CD4-positive, alpha-beta T cell treated with Interleukin-12 subunit alpha and Interleukin-12 subunit beta, for 1 hour (primary cell): ENCODE measurements around the gene MED16.
A peak's percentile ranks its signal among the peaks of the same experiment; 100 is the strongest.

Experiments used
- DNase-seq: peaks from one replicate; pipeline ENCODE4 v3.0.0-alpha.2; 2020

The MED16 gene

DNA sequence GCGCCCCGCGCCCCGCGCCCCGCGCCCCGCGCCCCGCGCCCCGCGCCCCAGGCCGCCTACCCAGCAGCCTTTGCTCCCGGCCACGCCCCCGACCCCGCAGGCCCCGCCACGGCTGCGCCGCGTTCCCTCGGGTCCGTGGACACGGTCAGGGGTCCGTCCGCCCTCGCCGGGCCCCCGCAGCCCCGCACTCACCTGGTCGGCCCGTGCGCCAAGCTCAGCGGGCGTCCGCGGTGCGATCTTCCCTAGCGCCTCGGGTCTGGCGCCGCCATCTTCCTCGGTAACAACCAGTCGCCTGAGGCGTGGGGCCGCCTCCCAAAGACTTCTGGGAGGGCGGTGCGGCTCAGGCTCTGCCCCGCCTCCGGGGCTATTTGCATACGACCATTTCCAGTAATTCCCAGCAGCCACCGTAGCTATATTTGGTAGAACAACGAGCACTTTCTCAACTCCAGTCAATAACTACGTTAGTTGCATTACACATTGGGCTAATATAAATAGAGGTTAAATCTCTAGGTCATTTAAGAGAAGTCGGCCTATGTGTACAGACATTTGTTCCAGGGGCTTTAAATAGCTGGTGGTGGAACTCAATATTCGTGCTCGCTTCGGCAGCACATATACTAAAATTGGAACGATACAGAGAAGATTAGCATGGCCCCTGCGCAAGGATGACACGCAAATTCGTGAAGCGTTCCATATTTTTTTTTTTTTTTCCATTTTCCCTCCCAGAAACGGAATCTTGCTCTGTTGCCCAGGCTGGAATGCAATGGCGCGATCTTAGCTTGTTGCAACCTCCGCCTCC is at the start of gene MED16, which contains the start of gene RNU6-9:
TSS of gene MED16 (minus strand) at position 294 of the 796 bp plus-strand sequence. CDS start 2,056 bp downstream, outside the sequence.
TSS of gene RNU6-9 (plus strand) at position 591 of the 796 bp plus-strand sequence.
- DNase-seq = peak; percentile 93

DNA sequence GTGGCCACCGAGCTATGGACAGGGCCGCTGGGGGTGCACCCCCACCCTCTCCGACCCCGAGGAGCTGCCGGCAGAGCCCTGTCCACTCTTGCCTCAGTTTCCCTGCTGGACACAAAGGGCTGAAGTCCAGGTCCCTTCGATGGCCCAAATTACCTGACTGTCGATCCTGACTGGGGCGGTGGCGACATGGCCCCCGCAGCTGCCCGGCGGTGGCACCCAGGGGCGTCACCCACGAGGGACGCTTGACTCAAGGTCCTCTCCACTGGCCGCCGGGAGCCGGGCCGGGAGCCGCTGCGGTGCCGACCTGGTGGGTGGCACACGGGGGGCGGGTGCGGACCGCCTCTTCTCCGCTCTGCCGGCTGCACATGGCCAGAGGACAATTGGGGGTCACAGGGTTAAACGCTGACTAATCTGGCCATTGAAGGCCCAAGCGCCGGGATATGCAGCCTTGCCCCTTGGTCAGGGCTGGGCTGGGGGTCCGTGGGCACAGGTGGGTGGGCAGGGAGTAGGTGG is 49.2 kb upstream of the MED16 start:
- DNase-seq = no peak

DNA sequence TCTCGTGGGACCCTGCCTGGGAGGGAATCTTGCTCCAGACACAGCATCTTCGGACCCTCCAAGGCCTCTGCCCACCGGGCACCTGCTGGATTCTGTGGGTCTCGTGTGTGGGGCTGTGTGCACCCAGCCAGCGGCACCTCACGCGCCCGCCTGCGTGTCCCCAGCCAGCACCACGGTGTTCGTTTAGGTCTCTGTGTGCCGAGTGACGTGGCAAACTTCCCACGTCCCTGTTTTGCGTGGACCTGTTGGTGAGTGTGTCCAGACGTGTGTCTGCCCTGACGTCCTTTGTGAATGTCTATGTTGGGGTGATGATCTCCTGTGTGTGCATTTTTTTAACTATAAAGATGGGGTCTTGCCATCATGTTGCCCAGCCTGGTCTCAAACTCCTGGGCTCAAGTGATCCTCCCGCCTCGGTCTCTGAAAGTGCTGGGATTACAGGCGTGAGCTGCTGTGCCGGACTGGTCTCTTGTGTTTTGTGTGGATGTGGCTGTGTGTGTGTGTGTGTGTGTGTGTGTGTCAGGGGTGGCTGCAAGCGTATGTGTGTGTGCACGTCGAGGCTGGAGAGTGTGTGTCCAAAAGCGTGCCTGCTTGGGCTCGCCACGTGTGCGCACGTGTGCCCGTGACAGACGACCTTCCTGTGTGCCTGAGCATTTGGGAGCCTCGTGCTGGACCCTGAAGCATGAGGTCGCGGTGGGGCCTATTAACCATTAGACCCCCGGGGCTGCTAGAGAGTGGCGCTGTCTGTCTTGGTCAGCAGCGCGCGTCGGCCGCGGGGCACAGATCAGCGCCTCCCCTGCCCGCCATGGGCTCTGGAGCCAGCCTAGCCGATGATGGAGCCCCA is 48.5 kb upstream of the MED16 start:
- no peak for DNase-seq

GRCh38 chr19:940591-941291 is 47.8 kb upstream of the MED16 start:
- peak; percentile 86 for DNase-seq

DNA sequence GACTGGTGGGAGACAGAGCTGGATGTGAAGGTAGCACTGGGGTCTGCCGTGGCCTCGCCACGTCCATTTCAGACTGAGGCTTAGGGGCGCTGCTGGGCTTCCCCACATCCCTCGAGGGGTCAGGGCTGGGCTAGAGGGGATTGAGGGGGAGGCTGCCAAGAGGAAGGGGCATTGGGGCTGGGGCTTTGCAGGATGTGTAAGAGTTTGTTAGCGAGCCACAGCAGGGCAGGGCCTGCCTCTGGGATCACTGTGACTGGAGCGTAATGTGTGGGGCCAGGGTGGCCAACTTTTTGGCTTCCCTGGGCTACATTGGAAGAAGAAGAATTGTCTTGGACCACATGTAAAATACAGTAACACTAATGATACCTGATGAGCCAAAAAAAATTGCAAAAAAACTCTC is 46.9 kb upstream of the MED16 start:
- DNase-seq = no peak

- DNase-seq = no peak
Observed at GRCh38 chr19:939439-939838, 46.5 kb upstream of the MED16 start.

- no peak for DNase-seq
Observed at GRCh38 chr19:938233-938923, 45.4 kb upstream of the MED16 start.

- peak; percentile 47 for DNase-seq
Observed at GRCh38 chr19:937259-937694, 44.3 kb upstream of the MED16 start.

DNA sequence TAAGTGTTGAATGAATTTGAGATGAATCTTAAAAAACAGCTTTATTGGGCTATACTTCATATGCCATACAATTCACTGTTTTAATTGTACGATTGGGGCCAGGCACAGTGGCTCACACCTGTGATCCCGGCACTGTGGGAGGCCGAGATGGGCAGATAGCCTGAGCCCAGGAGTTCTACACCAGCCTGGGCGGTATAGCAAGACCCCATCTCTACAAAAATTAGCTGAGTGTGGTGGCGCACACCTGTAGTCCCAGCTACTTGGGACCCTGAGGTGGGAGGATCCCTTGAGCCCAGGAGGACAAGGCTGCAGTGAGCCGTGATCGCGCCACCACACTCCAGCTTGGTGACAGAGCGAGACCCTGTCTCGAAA is 43.2 kb upstream of the MED16 start:
- DNase-seq = no peak

GRCh38 chr19:934865-935479 is 42.0 kb upstream of the MED16 start:
- no peak for DNase-seq

- DNase-seq = no peak
Observed at GRCh38 chr19:934197-934840, 41.3 kb upstream of the MED16 start.

DNA sequence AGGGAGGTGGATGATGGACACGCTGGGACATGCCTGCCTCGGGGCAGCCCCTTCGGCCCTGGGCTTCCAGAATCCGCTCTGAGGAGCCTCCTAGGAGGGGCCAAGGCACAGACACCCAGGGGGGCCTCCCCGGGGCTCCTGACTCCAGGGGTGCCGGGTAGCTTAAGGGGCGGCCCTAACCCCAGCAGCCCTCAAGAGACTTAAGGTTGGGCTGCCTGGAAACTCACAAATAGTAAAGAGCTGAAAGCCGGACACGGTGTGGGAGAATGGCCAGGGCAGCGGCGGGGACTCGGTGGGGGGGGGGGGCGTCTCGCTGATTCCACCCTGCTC is 40.5 kb upstream of the MED16 start:
- DNase-seq = no peak

GRCh38 chr19:932648-933552 is 39.9 kb upstream of the MED16 start:
- DNase-seq = no peak

GRCh38 chr19:931860-932647 is 39.1 kb upstream of the MED16 start:
- no peak for DNase-seq

GRCh38 chr19:929891-930258 is 36.9 kb upstream of the MED16 start:
- DNase-seq = no peak

- DNase-seq = no peak
Observed at GRCh38 chr19:929203-929890, 36.4 kb upstream of the MED16 start.

GRCh38 chr19:928471-929202 is 35.6 kb upstream of the MED16 start:
- DNase-seq = no peak

GRCh38 chr19:927780-928401 is 34.9 kb upstream of the MED16 start:
- no peak for DNase-seq
